Inflammatory macrophage (primary cell): ENCODE measurements around the gene WDR27.

Source experiments
- DNase-seq, 2 donors: peaks; one replicate each; pipeline ENCODE4 v3.0.0-alpha.2; 2020 to 2022

Gene WDR27

GRCh38 chr6:169558774-169559441, 142.9 kb downstream of the WDR27 start:
- DNase-seq: no peak

DNA sequence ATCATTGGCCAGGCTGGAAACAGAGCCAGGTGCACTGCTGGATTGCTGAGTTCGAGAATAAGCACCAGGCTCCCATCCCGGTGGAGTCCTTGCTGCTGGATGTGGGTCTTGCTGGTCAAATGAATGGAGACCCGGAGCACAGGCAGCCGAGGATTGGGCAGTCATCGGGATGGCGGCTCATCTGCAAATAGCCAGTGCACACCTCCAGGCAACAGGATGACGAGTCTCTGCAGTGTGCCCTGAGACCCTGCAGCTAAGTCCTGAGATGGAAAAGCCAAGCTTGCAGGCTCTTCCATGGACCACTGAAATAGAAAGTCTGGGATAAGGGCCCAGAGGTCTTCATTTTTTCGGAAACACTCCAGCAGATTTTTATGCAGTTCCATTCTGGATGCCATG, 143.5 kb downstream of the WDR27 start:
- DNase-seq: no peak

DNA sequence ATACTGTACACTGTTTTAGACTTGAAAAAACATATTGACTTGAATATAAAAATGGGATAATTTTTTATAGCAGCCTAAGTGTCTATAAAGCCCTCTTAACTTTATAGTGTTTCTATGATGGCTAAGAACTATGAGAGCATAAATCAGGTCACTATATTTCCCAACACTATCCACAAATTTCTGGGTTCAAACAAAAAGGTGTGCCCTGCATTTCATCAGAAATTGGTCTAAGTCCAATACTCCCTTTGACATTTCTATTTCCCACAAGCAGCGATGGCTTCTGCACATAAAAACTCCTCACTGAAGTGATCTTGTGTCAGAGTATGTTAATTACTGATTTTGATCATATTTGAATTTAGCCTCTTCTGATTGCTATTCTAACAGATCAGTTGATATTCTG, 143.9 kb downstream of the WDR27 start:
- DNase-seq: no peak

GRCh38 chr6:169556758-169557548, 144.9 kb downstream of the WDR27 start:
- no peak for DNase-seq

DNA sequence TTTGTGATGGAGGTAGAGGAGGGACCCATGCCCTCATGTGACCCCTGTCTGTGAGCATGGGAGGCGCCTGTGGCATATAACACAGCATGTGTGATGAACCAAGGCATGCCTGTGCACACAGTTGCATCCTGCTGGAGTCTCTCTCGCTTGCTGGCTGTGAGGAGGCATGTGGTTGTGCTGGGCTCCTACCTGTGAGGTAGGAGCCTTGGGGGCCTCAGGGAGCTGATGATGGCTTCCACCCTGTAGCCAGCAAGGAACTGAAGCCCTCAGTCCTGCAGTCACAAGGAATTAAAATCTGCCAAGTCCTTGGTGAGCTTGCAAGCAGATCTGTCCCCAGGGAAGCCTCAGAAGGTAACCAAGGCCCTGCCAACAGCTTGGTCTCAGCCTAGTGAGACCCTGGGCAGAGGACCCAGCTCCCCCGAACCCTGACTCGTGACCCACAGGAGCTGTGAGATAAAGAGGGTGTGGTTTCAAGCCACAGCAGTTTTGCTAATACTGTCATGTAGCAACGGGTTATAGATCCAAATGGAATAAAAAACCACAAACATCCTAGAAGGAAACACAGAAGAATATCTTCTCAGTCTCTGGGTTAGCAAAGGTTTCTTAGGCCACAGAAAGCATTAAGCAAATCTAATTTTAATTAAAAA, 145.7 kb downstream of the WDR27 start:
- no peak for DNase-seq

DNA sequence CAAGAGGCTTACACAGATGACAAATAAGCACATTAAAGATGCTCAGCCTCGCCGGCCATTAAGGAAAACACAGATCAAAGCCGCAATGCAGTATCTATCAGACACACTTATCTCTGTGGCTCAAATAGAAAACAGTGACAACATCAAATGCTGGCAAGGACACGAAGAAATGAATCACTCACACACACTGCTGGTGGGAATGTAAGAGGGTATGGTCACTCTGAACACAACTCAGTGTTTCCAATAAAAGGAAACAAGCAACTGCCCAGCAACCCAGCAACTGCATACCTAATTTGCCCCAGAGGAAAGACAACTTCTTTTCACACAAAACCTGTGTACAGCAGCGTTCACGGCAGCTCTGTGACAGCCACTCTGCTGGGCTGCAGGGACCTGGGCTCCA, 155.8 kb downstream of the WDR27 start:
- DNase-seq: no peak

GRCh38 chr6:169543704-169544103, 158.1 kb downstream of the WDR27 start:
- no peak for DNase-seq

- DNase-seq: no peak
Measured at GRCh38 chr6:169542491-169542890, 159.3 kb downstream of the WDR27 start.

GRCh38 chr6:169539176-169539897, 162.5 kb downstream of the WDR27 start:
- DNase-seq: no peak

- no peak for DNase-seq
Measured at GRCh38 chr6:169536446-169537170, 165.2 kb downstream of the WDR27 start.

GRCh38 chr6:169534039-169534421, 167.8 kb downstream of the WDR27 start:
- no peak for DNase-seq

- no peak for DNase-seq
Measured at GRCh38 chr6:169533301-169534038, 168.4 kb downstream of the WDR27 start.

GRCh38 chr6:169530752-169531123, 171.1 kb downstream of the WDR27 start:
- no peak for DNase-seq

DNA sequence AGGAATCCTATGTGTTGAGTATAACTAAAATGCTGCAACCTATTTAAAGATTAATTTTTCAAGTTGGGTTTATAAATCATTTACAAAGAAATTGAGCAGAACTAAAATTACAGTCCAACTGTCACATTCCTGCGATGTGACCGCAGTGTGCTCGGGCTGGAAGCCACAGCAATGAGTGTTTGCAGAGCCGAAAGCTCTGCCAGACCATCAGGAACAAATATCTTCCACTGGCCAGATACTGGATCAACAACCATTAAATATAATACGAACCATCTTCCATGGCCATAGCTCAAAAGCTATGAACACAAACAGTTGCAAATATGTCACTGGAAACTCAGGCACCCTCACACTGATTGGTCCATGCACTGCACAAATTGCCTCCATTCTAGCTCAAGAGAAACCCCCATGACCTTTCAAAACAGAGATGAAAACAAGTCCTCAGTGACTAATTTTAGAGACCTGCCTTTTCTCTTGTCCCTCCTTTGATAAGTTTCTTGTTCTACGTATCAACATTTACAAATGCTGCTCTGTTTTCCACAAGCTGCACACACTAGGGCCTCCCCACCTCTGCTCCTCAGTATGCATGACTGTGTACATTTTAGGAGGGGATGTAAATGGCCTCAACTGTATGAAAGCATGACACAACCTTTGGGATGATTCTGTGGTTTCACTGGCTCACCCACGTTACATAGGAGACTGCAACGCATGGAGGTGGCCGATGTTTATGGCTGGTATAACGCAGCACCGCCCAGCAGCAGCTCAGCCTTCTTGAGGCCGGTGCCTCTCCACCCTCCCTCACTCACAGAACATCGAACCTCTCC, 171.7 kb downstream of the WDR27 start:
- DNase-seq: no peak

GRCh38 chr6:169528755-169529154, 173.1 kb downstream of the WDR27 start:
- no peak for DNase-seq

DNA sequence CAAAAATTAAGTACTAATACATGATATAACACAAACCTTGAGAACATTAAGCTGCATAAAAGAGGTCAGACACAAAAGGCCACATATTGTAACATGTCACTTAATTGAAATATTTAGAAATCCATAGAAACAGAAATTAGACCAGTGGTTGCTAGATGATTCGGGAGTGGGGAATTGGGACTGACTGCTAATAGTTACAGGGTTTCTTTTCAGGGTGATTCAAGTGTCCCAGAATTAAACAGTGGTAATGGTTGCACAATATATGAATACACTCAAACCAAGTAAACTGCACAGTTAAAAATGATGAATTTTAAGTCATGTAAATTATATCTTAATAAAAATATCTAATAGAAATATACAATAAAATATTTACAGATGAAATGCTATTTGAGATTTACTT, 174.5 kb downstream of the WDR27 start:
- DNase-seq: no peak

DNA sequence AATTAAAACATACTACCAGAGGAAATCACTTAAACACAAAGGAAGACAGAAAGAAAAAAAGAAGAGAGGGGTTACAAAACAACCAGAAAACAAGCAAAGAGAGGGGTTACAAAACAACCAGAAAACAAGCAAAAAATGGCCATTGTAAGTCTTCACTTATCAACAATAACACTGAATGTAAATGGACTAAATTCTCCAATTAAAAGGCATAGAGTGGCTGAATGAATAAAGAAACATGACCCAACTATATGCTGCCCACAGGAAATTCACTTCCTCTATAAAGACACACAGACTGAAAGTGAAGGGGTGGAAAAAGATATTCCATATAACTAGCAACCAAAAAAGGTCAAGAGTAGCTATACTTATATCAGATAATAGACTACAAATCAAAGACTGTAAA, 180.0 kb downstream of the WDR27 start:
- DNase-seq: no peak

DNA sequence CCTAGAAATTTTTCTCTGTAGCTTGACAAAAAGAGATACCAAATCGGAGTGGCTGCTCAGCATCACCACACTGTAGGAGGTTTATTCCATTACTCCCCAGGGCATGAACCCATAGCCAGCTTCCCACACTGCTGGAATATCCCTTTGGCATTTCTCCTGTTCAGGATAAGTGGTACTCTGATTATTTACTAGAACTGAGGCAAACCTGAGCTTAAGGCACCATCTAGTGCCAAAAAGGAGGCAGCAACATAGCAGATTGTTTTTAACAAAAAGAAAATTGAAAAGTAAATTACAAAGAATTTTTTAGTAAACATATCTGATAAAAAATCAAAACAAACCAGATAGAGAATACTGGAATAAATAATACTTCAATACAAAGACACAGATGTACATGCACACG, 181.7 kb downstream of the WDR27 start:
- no peak for DNase-seq

- DNase-seq: no peak
Measured at GRCh38 chr6:169518451-169518850, 183.4 kb downstream of the WDR27 start.

DNA sequence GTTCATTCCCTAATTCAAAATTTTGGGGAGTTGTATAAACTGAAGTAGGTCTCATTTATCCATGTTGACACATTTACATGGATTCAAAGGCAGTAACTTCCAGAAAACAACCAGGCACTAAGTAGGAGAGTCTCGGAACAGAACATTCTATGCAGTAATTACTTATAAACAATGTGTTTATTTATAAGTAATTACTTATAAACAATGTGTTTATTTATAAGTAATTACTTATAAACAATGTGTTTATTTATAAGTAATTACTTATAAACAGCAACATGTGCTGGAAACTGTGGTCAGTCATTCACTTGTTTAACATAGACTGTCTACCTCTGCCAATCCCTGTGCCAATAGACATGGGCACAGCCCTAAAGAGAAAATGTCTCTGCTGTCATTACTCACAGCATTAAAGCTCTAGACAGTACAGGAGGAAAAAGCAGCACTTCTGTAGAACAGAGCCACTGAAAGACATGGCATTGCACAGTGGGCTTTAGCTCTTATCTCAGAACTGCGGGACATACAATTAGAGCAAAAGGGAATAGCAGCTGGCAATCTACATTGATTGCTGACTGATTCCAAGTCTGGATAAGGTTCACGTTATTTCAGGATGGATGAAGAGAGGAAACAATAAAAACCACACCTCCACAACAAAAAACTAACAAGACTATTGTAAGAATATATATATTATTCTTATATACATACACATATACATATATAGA, 188.2 kb downstream of the WDR27 start:
- no peak for DNase-seq
